H1 (cell line): ENCODE measurements around the gene HDGFL3. TPM values are rescaled to one million over a fixed set of nuclear protein-coding genes. Genes with fewer than 3 reads are reported as not detected.

Source experiments
- CTCF ChIA-PET: fragments of 300-600 bp; sonication (Branson Sonifier 250); formaldehyde crosslinking; loops from one replicate; lab custom pipeline; 2021; ENCODE audit not compliant: partially characterized antibody; lab: Charles Lee
- POLR2A ChIA-PET: fragments of 300-600 bp; sonication (Branson Sonifier 250); formaldehyde crosslinking; loops from one replicate; lab custom pipeline; 2021; ENCODE audit warnings: inconsistent platforms; ENCODE audit not compliant: partially characterized antibody; lab: Charles Lee
- DNase-seq, 2 experiments: peaks; one replicate each; pipeline versions ENCODE4 v3.0.0 to v3.0.0-alpha.2; 2010 to 2022; ENCODE audit warnings: low spot score in 2 of 2, low read depth in 1 of 2, mixed read lengths in 1 of 2
- FAIRE-seq: peaks from 2 replicates; lab custom pipeline; 2011; peaks lifted over from hg19 to GRCh38; lab: Jason Lieb, UNC
- H2AFZ ChIP-seq: 2 replicates; pipeline ENCODE4 v1.8.1; 2012; ENCODE audit warnings: low read length, inconsistent platforms
- H2AK5ac ChIP-seq: 2 replicates; pipeline ENCODE4 v1.6.1; 2013; ENCODE audit warnings: low read depth, low read length
- H2BK120ac ChIP-seq: replicated peaks from 2 replicates; pipeline ENCODE3; 2013; ENCODE audit warnings: low read depth, low read length, inconsistent platforms
- H2BK12ac ChIP-seq: 2 replicates; pipeline ENCODE4 v1.6.1; 2013; ENCODE audit warnings: low read depth, low read length
- H2BK15ac ChIP-seq: 2 replicates; pipeline ENCODE4 v1.6.1; 2013; ENCODE audit warnings: low read length
- H2BK20ac ChIP-seq: 2 replicates; pipeline ENCODE4 v1.6.1; 2013; ENCODE audit warnings: low read length
- H2BK5ac ChIP-seq: 2 replicates; pipeline ENCODE4 v1.6.1; 2013; ENCODE audit warnings: low read depth, low read length
- H3K14ac ChIP-seq: 2 replicates; pipeline ENCODE4 v1.6.1; 2013; ENCODE audit warnings: inconsistent platforms; ENCODE audit not compliant: insufficient read length
- H3K18ac ChIP-seq: 2 replicates; pipeline ENCODE4 v1.6.1; 2013; ENCODE audit warnings: low read length; ENCODE audit errors: extremely low read depth
- H3K23ac ChIP-seq: 2 replicates; pipeline ENCODE4 v1.6.1; 2013; ENCODE audit warnings: inconsistent platforms; ENCODE audit not compliant: insufficient read length
- H3K23me2 ChIP-seq: 2 replicates; pipeline ENCODE4 v1.6.1; 2013; ENCODE audit warnings: low read depth, low read length
- H3K27ac ChIP-seq: 2 replicates; pipeline ENCODE4 v1.6.1; 2011; ENCODE audit warnings: low read depth, low read length, inconsistent platforms
- H3K27me3 ChIP-seq, 4 experiments: replicated peaks in 1 of 4; 1 replicate in 1 of 4; 2 replicates in 3 of 4; pipeline versions ENCODE4 v1.6.1 to v1.8.1; 2011 to 2013; ENCODE audit warnings: low read length in 3 of 4, mild to moderate bottlenecking in 3 of 4, inconsistent platforms in 2 of 4, mixed read lengths in 2 of 4, moderate library complexity in 1 of 4; ENCODE audit not compliant: control insufficient read depth in 3 of 4, insufficient read depth in 3 of 4; ENCODE audit errors: extremely low read depth in 1 of 4
- H3K36me3 ChIP-seq, 4 experiments: 2 replicates each; pipeline versions ENCODE4 v1.6.1 to v1.8.1; 2011 to 2013; ENCODE audit warnings: mild to moderate bottlenecking in 4 of 4, low read length in 3 of 4, moderate library complexity in 2 of 4, control low read depth in 1 of 4, inconsistent platforms in 1 of 4; ENCODE audit not compliant: insufficient read depth in 4 of 4, control insufficient read depth in 2 of 4
- H3K4ac ChIP-seq: replicated peaks from 2 replicates; pipeline ENCODE3; 2013; ENCODE audit warnings: low read length, low read depth, mixed read lengths, inconsistent platforms; ENCODE audit not compliant: insufficient read length
- H3K4me1 ChIP-seq, 4 experiments: replicated peaks in 1 of 4; 1 replicate in 1 of 4; 2 replicates in 3 of 4; pipeline versions ENCODE4 v1.6.1 to v1.8.1; 2011 to 2013; ENCODE audit warnings: low read length in 3 of 4, inconsistent platforms in 2 of 4, mixed read lengths in 1 of 4; ENCODE audit not compliant: insufficient read depth in 4 of 4, control insufficient read depth in 3 of 4
- H3K4me2 ChIP-seq, 2 experiments: 2 replicates each; pipeline versions ENCODE4 v1.6.1 to v1.8.1; 2011 to 2013; ENCODE audit warnings: low read depth in 2 of 2, low read length in 2 of 2, control low read depth in 1 of 2, inconsistent platforms in 1 of 2, mild to moderate bottlenecking in 1 of 2; ENCODE audit not compliant: insufficient read depth in 1 of 2
- H3K4me3 ChIP-seq, 4 experiments: fragments of 200-600, 300-600 bp in 1 of 4; sonication (generic), shearing (Covaris generic), sonication (Bioruptor Twin) in 1 of 4; 2 replicates each; pipeline versions ENCODE4 v1.5.1 to v1.8.1; 2011 to 2016; ENCODE audit warnings: low read length in 4 of 4, low read depth in 3 of 4, control low read depth in 2 of 4, inconsistent platforms in 2 of 4, mild to moderate bottlenecking in 2 of 4, mixed read lengths in 1 of 4, moderate library complexity in 1 of 4; ENCODE audit not compliant: insufficient read depth in 2 of 4; ENCODE audit errors: extremely low read depth in 1 of 4
- H3K56ac ChIP-seq: replicated peaks from 2 replicates; pipeline ENCODE3; 2013; ENCODE audit warnings: low read depth, mild to moderate bottlenecking, mixed read lengths, low read length, inconsistent platforms; ENCODE audit not compliant: insufficient read length
- H3K79me1 ChIP-seq: 2 replicates; pipeline ENCODE4 v1.6.1; 2013; ENCODE audit warnings: low read depth, low read length, control low read depth
- H3K79me2 ChIP-seq, 2 experiments: 2 replicates each; pipeline versions ENCODE4 v1.6.1 to v1.8.1; 2012 to 2013; ENCODE audit warnings: low read length in 2 of 2, mild to moderate bottlenecking in 2 of 2, inconsistent platforms in 1 of 2; ENCODE audit not compliant: insufficient read depth in 2 of 2, control insufficient read depth in 1 of 2
- H3K9ac ChIP-seq, 4 experiments: replicated peaks in 1 of 4; 1 replicate in 1 of 4; 2 replicates in 3 of 4; pipeline versions ENCODE4 v1.6.1 to v1.8.1; 2011 to 2013; ENCODE audit warnings: low read depth in 3 of 4, low read length in 3 of 4, control low read depth in 2 of 4, mild to moderate bottlenecking in 2 of 4, moderate library complexity in 2 of 4, inconsistent platforms in 1 of 4; ENCODE audit errors: extremely low read depth in 1 of 4
- H3K9me3 ChIP-seq, 2 experiments: 2 replicates each; pipeline versions ENCODE4 v1.6.1 to v1.8.1; 2012 to 2013; ENCODE audit warnings: mild to moderate bottlenecking in 2 of 2, moderate library complexity in 2 of 2, control low read depth in 1 of 2, inconsistent platforms in 1 of 2, low read depth in 1 of 2, low read length in 1 of 2, mixed read lengths in 1 of 2; ENCODE audit not compliant: insufficient read depth in 2 of 2
- H4K20me1 ChIP-seq, 2 experiments: replicated peaks in 1 of 2; 2 replicates each; pipeline versions ENCODE3 to v1.8.1; 2011 to 2013; ENCODE audit warnings: inconsistent platforms in 2 of 2, low read length in 2 of 2, mild to moderate bottlenecking in 1 of 2; ENCODE audit not compliant: insufficient read depth in 2 of 2, control insufficient read depth in 1 of 2
- H4K5ac ChIP-seq: 2 replicates; pipeline ENCODE4 v1.6.1; 2013; ENCODE audit warnings: low read length, low read depth, mixed read lengths, inconsistent platforms; ENCODE audit not compliant: insufficient read length
- H4K8ac ChIP-seq: 2 replicates; pipeline ENCODE4 v1.8.0; 2013; ENCODE audit warnings: mild to moderate bottlenecking, moderate library complexity, low read length, inconsistent platforms; ENCODE audit not compliant: insufficient read depth; ENCODE audit errors: extremely low read depth
- H4K91ac ChIP-seq: replicated peaks from 2 replicates; pipeline ENCODE3; 2013; ENCODE audit warnings: low read length, mixed read lengths, inconsistent platforms; ENCODE audit not compliant: insufficient read length
- CBX5 ChIP-seq: fragments of 300-800, 300-1000 bp; sonication (generic); IDR thresholded peaks from 2 replicates; pipeline ENCODE4 v1.7.1; 2016; ENCODE audit warnings: antibody characterized with exemption, low read length, low read depth
- CTBP2 ChIP-seq: IDR thresholded peaks from 2 replicates; pipeline ENCODE4 v1.7.0; 2011; ENCODE audit warnings: borderline replicate concordance, mild to moderate bottlenecking, moderate library complexity, mixed read lengths, low read length; ENCODE audit not compliant: insufficient read depth, insufficient read length
- FOSL1 ChIP-seq: IDR thresholded peaks from 2 replicates; pipeline ENCODE4 v1.6.1; 2011; ENCODE audit warnings: mild to moderate bottlenecking, low read depth, low read length, moderate library complexity; ENCODE audit not compliant: insufficient read depth
- KDM4A ChIP-seq: IDR thresholded peaks from one replicate; pipeline ENCODE4 v1.7.1; 2012; ENCODE audit warnings: low read depth, mild to moderate bottlenecking, moderate library complexity, low read length, inconsistent platforms; ENCODE audit not compliant: severe bottlenecking
- KDM5A ChIP-seq: fragments of 200-600 bp; IDR thresholded peaks from 2 replicates; pipeline ENCODE4 v1.7.1; 2012; ENCODE audit warnings: mild to moderate bottlenecking, low read length, inconsistent platforms, mixed read lengths
- RXRA ChIP-seq: IDR thresholded peaks from 2 replicates; pipeline ENCODE4 v1.6.1; 2011; ENCODE audit warnings: low read depth, mild to moderate bottlenecking, low read length, moderate library complexity; ENCODE audit not compliant: insufficient read depth
- TBP ChIP-seq: IDR thresholded peaks from 2 replicates; pipeline ENCODE4 v1.6.1; 2011; ENCODE audit warnings: low read depth, low read length, improper control_type of control experiment
- polyA plus RNA-seq, 7 experiments: library from polyadenylated mRNA; depleted of rRNA in 3 of 7; stranded (reverse) in 5 of 7; unstranded in 2 of 7; fragments of >200 nt in 5 of 7; fragments of 200-250 nt in 2 of 7; gene quantifications; 1 replicate in 5 of 7; 2 replicates in 1 of 7; 4 replicates in 1 of 7; pipeline versions ENCODE4 v1.2.1 to v1.2.3, GENCODE V29; 2011 to 2013; ENCODE audit warnings: missing spikeins in 2 of 7, mixed read lengths in 2 of 7
- total RNA-seq: library from RNA; stranded (reverse); fragmentation: NEBNext Ultra II Directional; extraction: Animal tissue kit (Norgen Biotek cat#: 25700); gene quantifications from 2 replicates; pipeline ENCODE4 v1.2.1, GENCODE V29; 2021

Gene HDGFL3
- total and polyA plus RNA-seq, 2 of the 8 experiments (the other 6 are each of a cell fraction or from before 2014, with no cell fraction given) = 14.1 to 149 TPM

- H3K23ac ChIP-seq = no peak overlapping the region
- FAIRE-seq = no peak
- peaks cover 10 to 98% of the 10 kb centered on the region in 2 experiments for H3K79me2 ChIP-seq
- no peak overlapping the region for H2BK12ac ChIP-seq
- H3K9me3 ChIP-seq = no peaks in the 10 kb centered on the region
- H3K4me1 ChIP-seq = peaks cover 0 to 14% (median 2%) of the 10 kb centered on the region in 4 experiments; a peak in 1 of 7 replicates
- H4K91ac ChIP-seq = no peak overlapping the region
- POLR2A ChIA-PET = interaction anchor here (1.3 kb wide), 1 partner anchor 8 kb away, joined by 11 read pairs; no protein-coding TSS in a partner anchor
- no peak overlapping the region for H3K4me3 ChIP-seq
- no peak overlapping the region for H3K56ac ChIP-seq
- TF ChIP-seq RXRA = no peak
- no peak for TF ChIP-seq KDM4A
- no peak for TF ChIP-seq KDM5A
- no peak for TF ChIP-seq CBX5
- no peak for TF ChIP-seq CTBP2
- no peak for TF ChIP-seq TBP
- TF ChIP-seq FOSL1 = no peak
- H3K36me3 ChIP-seq = no peaks in the 10 kb centered on the region; a peak in 1 of 8 replicates
- no peak overlapping the region for H4K8ac ChIP-seq
- no peaks in the 10 kb centered on the region for H3K27me3 ChIP-seq
- no peaks in the 10 kb centered on the region for H3K79me1 ChIP-seq
- CTCF ChIA-PET = no interaction called here
- H2BK5ac ChIP-seq = no peak overlapping the region
- no peak overlapping the region for H2BK120ac ChIP-seq
- no peak overlapping the region for H3K18ac ChIP-seq
- no peak overlapping the region for H3K14ac ChIP-seq
- no peak overlapping the region for H4K5ac ChIP-seq
- no peak overlapping the region for H3K4ac ChIP-seq
- H3K23me2 ChIP-seq = no peaks in the 10 kb centered on the region
- H4K20me1 ChIP-seq = peaks cover 8 to 10% of the 10 kb centered on the region in 2 experiments
- no peak overlapping the region for H3K9ac ChIP-seq
- H3K27ac ChIP-seq = no peak overlapping the region
- no peak overlapping the region for H2BK20ac ChIP-seq
- no peak overlapping the region for H2AK5ac ChIP-seq
- H2AFZ ChIP-seq = no peak overlapping the region
- no peak overlapping the region for H3K4me2 ChIP-seq
- H2BK15ac ChIP-seq = no peak overlapping the region
- DNase-seq = no peak
These were observed 7.0 kb downstream of the HDGFL3 start for GRCh38 chr15:83200589-83200988.
